ENCODE data around the gene NIPA2.

Gene NIPA2

DNA sequence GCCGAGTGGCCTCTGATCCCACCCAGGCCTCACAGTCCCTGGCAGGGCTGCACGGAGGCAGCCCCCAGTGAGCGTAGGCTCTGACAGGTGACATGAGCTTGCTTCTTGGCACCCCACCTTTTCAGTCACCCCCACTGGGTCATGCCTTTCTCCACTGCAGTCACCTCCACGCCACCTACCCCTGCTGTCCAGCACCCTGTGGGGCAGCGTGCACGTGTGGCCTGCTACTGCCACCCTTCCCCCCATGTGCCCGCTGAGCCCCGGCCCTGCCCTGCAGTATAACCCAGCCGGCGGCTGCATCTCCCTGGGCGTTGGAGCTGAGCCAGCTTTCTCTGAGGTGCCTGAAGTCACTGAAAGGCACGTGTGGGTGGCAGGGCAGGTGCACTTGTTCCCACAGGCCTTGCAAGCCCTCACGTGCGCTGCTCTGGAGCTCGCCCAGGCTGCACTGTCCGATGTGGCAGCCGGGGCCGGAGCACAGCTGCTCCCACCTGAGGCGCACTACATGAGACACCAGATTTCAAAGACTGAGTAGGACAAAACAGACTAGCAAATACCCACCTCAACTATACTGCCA, 65.6 kb downstream of the NIPA2 start:
- no peak overlapping the region for H3K9ac ChIP-seq
- H3K27ac ChIP-seq = no peak overlapping the region
- TF ChIP-seq, protein P1, sequence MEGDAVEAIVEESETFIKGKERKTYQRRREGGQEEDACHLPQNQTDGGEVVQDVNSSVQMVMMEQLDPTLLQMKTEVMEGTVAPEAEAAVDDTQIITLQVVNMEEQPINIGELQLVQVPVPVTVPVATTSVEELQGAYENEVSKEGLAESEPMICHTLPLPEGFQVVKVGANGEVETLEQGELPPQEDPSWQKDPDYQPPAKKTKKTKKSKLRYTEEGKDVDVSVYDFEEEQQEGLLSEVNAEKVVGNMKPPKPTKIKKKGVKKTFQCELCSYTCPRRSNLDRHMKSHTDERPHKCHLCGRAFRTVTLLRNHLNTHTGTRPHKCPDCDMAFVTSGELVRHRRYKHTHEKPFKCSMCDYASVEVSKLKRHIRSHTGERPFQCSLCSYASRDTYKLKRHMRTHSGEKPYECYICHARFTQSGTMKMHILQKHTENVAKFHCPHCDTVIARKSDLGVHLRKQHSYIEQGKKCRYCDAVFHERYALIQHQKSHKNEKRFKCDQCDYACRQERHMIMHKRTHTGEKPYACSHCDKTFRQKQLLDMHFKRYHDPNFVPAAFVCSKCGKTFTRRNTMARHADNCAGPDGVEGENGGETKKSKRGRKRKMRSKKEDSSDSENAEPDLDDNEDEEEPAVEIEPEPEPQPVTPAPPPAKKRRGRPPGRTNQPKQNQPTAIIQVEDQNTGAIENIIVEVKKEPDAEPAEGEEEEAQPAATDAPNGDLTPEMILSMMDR (IDR thresholded peaks at IDR 0.05) = no peak
- no peaks in the 10 kb centered on the region for H3K36me3 ChIP-seq (ENCODE audit: control insufficient read depth, insufficient read depth, low read length)
- H3K27me3 ChIP-seq (ENCODE audit: control insufficient read depth, insufficient read depth, low read length) = no peaks in the 10 kb centered on the region
- H2AFZ ChIP-seq = no peak overlapping the region
- no peak overlapping the region for H3K4me2 ChIP-seq (ENCODE audit: low read length)
- no peaks in the 10 kb centered on the region for H3K9me3 ChIP-seq (ENCODE audit: control insufficient read depth, low read length)
- H3K4me3 ChIP-seq (ENCODE audit: low read depth, low read length) = no peak overlapping the region
- no peaks in the 10 kb centered on the region for H3K79me2 ChIP-seq
- no peaks in the 10 kb centered on the region for H3K4me1 ChIP-seq

DNA sequence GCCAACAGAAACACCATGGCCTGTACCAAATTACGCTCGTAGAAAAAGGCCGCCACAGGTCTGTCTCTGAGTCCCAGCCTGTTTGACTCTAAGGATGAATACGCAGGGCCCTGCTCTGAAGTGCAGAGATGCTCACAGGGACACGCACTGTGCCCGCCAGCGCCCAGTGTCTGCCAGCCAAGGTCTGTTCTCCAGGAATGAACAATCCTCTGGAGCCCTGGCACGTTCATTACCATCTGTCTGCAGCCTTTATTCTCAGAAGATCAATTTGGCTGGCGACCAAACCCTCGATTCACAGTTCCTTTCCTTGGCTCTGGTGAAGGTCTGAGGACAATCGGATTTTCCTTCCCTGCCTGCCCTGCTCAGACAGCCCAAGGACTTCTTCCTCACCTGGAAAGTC, 66.3 kb downstream of the NIPA2 start:
- H3K4me1 ChIP-seq = no peaks in the 10 kb centered on the region
- H3K27me3 ChIP-seq (ENCODE audit: control insufficient read depth, insufficient read depth, low read length) = no peaks in the 10 kb centered on the region
- H2AFZ ChIP-seq = no peak overlapping the region
- H3K36me3 ChIP-seq (ENCODE audit: control insufficient read depth, insufficient read depth, low read length) = no peaks in the 10 kb centered on the region
- H3K9ac ChIP-seq = no peak overlapping the region
- no peak overlapping the region for H3K4me2 ChIP-seq (ENCODE audit: low read length)
- TF ChIP-seq, protein P1 (IDR thresholded peaks at IDR 0.05) = no peak
- no peaks in the 10 kb centered on the region for H3K79me2 ChIP-seq
- H3K27ac ChIP-seq = no peak overlapping the region
- H3K4me3 ChIP-seq (ENCODE audit: low read depth, low read length) = no peak overlapping the region
- H3K9me3 ChIP-seq (ENCODE audit: control insufficient read depth, low read length) = no peaks in the 10 kb centered on the region

DNA sequence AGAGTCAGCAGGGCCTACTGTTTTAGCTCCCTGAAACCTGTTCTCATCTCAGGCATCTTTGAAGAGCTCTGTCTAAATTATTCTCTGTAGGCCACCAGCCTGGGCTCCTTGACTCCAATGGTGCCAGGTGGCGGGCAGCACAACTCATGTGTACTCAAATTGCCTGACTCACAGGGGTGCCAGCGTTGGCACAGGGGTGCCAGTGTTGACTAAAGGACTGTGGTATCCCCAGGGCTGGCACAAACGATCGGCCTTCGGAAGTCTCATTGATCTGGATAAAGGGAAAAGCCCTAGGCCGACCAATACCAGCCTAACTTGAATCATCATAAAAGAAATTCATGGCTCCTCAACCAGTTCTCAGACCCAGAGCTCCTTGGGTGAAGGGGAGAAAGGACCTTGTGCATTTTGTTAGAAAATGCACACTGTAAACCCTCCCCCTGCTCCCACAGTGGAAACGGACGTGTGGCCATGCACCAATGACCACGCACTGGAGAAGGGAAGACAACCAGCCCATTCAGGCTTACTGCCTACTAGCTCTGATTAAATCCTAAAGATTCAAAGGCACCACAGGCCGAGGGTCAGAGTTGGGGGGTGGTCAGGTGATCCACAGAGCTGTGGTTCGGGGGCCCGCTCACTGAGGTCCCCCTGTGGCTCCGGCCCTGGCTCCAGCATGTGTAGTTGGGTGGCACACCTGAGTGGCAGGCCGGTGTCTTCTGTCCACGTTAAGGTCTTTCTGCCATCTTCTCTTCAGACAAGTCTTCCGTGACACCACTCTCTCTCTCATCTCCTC, 68.9 kb downstream of the NIPA2 start:
- no peaks in the 10 kb centered on the region for H3K36me3 ChIP-seq (ENCODE audit: control insufficient read depth, insufficient read depth, low read length)
- no peak overlapping the region for H3K27ac ChIP-seq

DNA sequence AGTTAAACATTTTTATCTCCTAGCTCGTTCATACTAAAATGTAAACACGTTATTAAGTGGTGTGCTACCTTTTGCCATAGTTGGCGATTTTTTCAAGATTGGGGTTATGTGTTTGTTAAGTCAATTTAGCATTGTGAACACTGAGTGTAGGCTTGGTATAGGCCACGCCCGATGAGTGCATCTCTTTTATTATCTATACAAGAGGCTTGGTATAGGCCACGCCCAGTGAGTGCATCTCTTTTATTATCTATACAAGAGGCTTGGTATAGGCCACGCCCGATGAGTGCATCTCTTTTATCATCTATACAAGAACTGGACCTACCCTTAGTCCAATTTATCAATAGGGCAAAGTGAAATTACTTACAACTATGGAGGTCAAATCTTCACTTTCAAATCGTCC, 70.4 kb downstream of the NIPA2 start:
- TF ChIP-seq, protein P1 (IDR thresholded peaks at IDR 0.05) = no peak
- Histone ChIP-seq H3K4me2 (ENCODE audit: low read length) (no peak overlapping the region), H3K27ac (no peak overlapping the region), H3K27me3 (ENCODE audit: control insufficient read depth, insufficient read depth, low read length) (no peaks in the 10 kb centered on the region), H3K79me2 (no peaks in the 10 kb centered on the region), H3K36me3 (ENCODE audit: control insufficient read depth, insufficient read depth, low read length) (no peaks in the 10 kb centered on the region), H3K9ac (no peak overlapping the region), H3K4me3 (ENCODE audit: low read depth, low read length) (no peak overlapping the region), H3K4me1 (no peaks in the 10 kb centered on the region), H3K9me3 (ENCODE audit: control insufficient read depth, low read length) (no peaks in the 10 kb centered on the region), H2AFZ (no peak overlapping the region)

More for the DNA sequence above, 68.9 kb downstream of the NIPA2 start:
- no peaks in the 10 kb centered on the region for H3K9me3 ChIP-seq (ENCODE audit: control insufficient read depth, low read length)
- no peak overlapping the region for H2AFZ ChIP-seq
- no peak overlapping the region for H3K4me3 ChIP-seq (ENCODE audit: low read depth, low read length)
- no peaks in the 10 kb centered on the region for H3K4me1 ChIP-seq
- no peaks in the 10 kb centered on the region for H3K79me2 ChIP-seq
- no peak overlapping the region for H3K4me2 ChIP-seq (ENCODE audit: low read length)
- TF ChIP-seq, protein P1 (IDR thresholded peaks at IDR 0.05) = no peak
- H3K27me3 ChIP-seq (ENCODE audit: control insufficient read depth, insufficient read depth, low read length) = no peaks in the 10 kb centered on the region
- H3K9ac ChIP-seq = no peak overlapping the region
